HG03342 (cell line): ENCODE data around the gene UBE2J2.
A peak's percentile ranks its signal among the peaks of the same experiment; 100 is the strongest.

Source experiments
- ATAC-seq: cut with Tn5 transposase; IDR thresholded peaks from one replicate; pipeline ENCODE4 v1.9.1; 2021; ENCODE audit warnings: mild to moderate bottlenecking, moderate library complexity; ENCODE audit not compliant: unreplicated experiment

Gene UBE2J2

DNA sequence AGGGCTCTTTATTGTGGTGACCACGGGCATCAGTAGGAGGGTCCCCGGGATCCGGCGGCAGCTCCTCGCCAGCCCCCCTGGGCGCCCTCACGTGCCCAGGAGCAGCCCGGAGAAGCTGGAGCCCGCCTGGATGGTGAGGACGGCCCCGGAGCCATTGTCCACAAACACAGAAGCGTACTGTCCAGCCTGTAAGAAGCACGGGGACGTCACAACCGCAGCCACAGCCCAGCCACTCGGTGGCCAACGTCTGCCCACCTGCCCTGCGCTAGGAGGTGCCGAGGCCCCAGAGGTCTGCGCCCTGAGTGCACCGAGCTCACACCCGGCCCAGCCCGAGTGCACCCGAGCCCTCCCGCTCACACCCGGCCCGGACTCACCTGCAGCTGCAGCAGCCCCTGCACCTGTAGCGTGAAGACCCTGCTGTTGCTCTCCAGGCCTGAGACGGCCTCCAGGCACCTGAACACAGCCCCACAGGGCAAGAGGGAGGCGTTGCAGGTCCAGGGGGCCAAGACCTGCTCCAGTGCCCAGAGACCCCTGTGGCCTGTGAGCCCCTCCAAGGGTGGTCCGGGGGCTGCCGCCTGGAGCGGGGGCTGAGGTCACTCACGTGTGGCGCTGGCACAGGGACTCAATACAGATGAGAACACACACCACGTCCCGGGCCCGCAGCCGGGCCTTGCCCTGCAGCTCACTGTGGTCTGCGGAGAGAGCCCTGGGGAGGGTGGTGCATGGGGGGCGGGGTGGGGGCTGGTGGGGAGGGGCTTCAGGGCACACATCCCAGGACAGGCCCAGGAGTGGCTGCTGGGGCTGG, 31.0 kb downstream of the UBE2J2 start:
- no peak for ATAC-seq

DNA sequence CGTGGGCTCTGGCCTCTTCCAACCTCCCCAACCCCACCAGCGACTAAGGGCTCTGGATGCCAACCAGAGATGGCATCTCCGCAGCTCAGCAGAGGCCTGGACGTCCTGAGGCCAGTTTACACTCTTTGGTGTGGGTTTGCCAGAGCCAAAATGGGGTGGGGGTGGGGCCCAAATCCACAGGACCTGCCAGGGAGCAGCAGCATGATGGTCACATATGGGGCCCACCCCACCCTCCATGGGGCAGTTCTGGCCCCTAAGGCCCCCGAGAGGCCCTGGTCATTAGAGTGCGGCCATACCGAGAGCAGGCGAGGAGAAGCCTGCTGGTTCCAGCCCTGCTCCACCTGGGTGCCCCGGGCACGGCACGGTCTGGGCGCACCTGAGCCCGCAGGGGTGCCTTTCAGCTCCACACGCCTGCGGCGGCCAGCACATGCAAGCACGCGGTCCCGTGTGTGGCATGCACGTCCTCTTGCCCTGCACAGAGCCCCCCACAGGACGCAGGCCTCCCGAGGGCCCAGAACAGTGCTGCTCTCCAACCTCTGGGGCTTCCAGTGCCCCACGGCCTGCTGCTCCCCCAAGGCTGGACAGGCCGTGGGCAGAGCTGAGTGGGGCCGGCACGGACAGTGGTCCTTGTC, 31.9 kb downstream of the UBE2J2 start:
- ATAC-seq, result no peak

DNA sequence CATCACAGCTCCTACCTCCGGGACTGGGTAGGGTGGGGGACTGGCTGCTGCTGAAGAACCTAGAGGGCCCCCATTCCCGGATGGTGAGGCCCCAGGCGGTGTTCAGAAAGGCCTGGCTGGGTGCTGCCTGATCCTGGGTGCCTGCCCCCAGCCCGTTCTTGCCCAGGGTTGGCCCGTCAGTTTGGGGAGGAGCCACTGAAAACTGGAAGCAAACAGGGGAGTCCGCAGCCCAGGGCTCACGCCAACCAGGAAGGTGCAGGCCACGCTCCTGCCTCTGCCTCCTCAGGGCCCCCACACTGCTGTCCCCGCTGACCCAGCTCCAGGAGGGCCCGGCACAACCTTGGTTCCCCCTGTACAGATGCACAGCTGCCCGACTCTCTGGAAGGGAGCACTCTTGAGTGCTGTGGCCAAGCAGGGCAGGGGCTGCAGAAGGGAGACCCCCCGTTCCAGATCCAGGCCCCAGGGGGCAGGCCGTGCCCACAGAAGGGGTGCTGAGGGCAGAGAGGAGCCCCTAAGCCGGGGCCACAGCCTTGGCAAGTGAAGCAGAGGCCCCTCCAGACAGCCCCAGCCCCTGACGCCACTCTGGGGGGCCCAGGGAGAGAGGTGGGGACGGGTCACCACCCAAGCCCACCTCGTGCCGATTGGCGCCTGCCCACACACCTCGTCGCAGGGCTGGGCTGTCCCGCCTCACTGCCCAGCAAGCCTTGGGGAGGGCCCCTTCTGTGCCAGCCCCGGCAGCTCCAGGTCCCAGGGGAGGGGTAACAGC, 32.6 kb downstream of the UBE2J2 start:
- ATAC-seq, result no peak

DNA sequence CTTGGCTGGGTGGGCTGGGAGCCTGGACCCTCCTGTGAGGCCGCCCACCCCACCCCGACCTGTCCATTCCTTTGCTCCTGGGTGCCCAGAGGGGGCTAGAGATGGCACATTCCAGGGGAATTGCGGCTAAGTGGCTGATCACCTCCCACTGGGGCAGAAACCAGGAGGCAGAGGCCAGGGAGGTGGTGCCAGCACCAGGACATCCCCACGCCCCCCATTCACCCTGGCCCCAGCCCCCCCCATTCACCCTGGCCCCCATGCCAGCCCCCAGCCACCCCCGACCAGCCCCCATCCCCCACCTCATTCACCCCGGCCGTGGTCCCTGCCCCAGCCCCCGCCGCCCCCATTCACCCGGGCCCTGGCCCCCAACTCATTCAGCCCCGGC, 33.3 kb downstream of the UBE2J2 start:
- ATAC-seq, result no peak

DNA sequence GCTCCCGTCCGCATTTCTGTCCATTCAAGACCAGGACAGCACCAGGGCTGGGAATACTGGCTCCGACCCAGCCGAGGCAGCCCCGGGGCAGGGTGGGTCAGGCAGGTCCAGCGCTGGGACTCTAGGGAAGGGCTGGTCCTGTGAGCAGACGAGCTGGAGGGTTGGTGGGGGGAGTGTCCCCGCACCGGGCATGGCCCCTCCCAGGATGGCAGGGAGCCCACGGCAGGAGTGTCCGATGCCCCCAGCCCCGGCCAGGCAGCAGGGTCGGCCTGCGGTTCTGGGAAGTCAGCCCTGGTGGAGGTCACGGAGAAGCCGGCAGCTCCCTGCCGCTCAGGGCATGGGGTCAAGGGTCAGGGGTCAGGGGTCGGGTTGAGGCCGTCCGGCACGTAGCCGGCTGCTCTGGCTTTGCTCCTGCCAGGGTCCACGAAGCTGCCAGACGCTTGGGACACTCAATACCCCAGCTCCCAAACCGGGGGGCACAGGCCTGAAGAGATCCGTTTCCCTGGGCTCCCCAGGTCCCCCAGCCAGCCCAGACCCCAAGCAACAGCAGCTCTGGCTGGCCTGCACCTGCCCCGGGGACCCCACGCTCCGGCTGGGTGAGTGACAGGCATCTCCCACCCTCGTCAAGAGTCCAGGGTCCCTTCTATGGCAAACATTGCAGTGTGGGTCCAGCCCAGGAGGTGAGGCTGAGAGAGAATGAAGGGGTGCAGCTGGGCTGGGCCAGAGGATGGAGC, 33.9 kb downstream of the UBE2J2 start:
- no peak for ATAC-seq

DNA sequence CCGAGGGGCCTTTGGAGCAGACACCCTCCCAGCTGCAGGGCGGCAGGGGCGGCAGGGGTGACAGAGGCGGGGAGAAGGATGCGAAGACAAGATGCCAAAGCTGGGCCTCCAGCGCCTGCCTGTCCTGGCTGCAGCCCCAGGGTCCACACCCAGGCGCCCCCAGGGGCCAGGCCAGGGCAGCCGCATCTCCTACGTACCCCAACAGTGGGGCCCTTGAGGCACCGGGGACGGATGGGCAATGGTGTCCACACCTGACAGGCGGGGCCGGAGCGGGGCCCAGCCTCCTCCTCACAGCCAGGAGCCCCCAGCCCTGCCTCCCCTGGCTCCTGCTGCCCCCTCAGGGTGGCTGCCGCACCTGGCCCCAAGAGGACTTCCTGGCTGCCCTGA, 34.4 kb downstream of the UBE2J2 start:
- ATAC-seq, result no peak

DNA sequence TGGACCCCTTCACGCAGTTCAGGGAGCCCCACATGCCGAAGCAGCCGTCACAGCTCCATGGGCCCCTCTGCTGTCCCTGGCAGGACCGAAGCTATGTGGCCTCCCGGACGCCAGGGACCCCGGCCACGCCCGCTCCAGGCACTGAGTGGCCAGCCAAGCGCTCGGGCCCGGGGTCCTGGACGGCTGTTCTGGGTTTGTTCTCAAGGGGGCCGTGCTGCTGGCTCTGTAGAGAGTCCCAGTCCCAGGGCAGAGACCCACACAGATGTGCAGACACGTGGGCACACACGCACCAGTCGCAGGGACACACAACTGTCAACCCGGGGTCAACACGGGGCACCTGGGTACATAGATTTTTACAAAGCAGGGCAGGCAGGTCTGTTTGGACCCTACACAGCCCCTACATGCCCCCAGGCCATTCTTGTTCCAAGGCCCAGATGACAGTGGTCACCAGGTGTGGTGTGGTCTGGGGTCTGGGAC, 34.9 kb downstream of the UBE2J2 start:
- ATAC-seq, result no peak

DNA sequence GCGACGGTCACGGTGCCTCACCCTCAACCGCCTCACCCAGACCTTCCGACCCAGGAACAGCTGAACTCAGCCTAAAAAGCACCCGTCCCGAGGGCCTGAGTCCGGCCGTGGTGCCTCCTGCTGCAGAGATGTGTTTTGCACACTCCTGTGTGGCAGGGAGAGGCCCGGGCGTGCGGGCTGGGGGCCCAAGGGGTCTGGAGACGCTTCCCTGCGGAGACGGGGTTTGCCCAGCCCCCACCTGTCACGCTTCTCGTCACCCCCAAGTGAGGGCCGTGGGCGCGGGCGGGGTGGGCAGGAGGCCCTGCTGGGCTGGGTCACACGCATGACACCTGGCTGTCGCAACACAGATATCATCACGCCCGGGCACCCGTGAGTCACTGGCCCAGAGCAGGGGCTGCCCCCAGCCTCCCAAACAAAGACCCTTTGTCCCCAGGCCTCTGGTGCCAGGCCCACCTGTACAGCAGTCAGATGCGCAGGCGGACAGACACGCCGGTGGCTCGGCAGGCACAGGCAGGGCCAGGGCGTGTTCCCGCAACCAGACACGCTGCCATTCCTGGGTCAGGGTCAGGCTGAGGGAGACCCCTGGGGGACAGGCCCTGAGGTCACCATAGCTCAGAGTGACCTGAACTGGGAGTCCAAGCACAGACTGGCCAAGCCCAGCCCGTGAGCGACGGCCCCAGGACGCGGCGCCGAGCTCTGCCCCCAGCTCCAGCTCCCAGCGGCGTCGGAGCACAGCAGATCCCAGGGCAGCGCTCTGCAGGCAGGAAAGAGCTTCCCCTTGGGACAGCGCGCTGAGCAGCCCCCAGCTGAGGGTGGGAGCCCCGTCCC, 35.6 kb downstream of the UBE2J2 start:
- no peak for ATAC-seq

DNA sequence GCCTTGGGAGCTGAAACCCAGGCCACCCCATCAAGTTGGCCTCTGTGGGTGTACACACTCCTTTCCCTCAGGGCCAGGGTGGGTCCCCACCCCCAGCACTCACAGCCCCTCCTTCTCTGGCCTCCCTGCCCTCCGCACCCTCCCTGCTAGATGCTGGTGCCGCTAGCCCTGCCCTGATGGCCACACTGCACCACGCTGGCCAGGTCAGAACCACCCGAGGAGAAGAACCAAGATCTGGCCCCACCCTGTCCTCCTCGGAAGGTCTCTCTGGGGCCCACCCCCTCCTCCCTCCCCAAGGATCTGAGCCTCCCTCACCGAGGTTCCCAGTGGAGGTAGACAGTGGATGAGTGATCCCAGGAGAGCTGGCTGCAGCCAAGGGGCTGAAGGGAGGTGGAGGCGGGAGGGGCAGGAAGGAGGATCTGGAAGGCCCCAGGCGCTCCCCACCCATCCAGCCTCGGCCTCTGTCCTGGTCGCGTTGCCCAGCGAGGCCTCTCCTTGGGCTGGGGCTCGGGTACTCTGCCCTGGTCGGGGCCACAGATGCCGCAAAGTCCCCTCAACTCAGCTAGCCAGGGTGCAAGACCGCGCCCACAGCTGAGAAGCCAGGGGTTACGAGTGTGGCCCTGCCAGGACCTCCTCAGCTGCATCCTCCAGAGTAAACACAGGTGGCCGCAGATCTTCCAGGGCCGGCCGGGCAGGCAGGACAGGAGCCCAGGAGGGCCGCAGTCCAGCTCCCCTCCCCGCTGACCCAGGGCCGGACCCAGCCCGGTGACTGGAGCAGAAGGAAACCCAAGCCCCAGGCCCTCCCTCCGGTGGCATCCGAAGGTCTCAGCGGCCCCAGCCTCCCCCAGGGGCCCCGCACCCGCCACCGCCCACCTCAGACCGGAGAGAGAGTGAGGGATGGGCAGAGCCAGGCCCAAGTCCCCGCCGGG, 36.4 kb downstream of the UBE2J2 start:
- ATAC-seq, result no peak

DNA sequence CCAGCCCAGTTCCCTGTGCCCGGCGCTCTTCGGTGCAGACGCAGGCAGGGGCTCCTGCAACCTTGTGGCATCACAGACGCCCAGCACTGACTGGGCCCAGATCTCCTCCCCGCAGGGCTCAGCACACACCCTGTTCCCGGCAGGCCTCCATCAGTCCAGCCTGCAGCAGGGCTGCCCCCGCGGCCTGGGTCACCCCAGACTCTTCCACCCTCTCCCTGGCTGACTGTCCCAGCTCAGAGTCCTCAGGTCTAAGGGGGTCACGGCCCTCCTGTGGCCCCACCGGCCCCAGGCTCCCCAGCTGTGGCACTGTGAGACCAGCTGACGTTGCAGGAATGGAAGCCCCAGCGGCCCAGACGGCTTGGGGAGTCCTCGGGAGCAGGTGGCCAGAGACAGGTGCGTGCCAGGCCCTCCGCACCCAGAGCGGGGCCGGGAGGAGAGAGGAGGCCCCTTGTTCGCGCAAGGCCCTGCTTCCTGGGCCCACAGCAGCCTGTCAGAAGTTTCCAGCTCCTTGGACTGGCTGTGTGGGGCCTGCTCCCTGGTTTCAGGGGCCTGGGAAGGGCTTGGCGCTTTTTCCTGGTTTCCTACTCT, 37.4 kb downstream of the UBE2J2 start:
- no peak for ATAC-seq

DNA sequence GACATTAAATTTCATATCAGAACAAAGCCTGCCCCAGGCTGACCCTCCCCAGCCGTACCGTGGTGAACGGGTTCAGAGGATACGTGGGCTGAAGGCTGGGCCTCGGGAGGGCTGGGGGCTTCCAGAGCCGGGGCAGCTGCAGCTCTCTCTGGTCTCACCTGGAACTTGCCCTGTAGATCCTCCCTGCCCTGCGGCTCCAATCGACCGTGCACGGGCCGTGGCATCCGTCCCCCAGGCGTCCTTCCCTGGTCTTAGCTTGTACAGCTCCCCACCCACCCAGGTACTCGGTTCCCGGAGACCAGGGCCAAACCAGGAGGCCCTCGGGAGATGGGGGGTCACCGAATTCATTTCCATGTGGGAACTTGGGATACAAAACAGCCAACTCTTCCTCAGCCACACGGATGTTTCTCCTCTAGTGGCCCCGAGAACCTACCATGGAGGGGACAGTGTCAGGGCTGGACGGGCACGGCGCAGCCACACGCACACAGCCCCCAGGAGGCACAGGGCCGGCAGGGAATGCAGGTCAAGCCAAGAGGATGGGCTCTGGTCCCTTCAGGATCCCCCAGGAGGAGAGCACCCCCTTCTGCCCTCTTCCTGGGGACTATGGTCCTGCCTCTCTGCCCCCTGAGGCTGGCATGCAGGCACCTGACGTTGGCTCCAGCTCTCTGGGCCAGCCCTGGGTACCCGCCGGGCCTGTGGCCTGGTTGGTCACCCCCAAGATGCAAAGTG, 38.5 kb downstream of the UBE2J2 start:
- ATAC-seq, result no peak

DNA sequence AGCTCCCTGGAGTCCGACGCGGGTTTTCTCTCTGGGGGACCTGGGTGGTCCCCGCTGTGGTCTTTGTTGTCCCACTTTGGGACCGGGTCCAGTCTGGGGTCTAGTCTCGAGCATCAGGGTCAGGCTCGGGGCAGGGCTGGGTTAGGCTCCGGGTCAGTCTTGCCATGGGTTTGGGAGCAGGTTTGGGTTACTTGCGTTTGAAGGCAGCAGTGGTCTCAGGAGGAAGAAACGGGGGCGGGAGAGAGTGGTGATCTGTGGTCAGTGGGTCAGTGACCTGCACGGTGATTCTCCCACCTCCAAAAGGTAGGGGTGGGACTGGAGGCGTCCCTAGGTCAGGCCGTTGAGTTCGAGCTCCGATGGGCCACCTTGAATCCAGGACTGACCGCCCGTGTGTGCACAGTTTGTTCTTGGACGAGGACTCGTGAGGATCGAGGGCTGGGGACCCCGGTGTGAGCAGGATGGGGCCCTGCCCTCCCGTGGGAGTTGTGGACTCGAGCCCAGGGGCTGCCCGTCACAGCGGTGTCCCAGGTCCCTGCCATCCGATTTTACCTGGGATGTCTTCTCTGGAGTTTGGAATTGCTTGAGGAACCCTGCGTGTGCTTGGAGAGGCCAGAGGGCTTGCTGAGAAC, 39.4 kb downstream of the UBE2J2 start:
- ATAC-seq, result no peak

DNA sequence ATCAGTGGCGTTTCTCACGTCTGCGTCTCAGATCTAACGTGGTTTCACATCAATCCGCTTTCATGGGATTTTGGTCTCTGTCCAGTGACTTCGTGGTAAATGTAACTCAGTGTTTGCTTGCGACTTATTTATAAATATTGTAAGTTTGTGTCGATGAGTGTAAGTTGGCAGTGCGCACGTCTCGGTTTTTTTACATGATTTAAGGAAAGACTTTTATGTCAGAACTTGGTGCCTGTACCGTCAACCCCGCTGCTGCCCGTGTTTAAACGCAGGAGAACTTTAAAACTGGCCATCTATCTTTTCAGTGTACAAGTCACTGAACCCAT, 40.1 kb downstream of the UBE2J2 start:
- ATAC-seq, result no peak

DNA sequence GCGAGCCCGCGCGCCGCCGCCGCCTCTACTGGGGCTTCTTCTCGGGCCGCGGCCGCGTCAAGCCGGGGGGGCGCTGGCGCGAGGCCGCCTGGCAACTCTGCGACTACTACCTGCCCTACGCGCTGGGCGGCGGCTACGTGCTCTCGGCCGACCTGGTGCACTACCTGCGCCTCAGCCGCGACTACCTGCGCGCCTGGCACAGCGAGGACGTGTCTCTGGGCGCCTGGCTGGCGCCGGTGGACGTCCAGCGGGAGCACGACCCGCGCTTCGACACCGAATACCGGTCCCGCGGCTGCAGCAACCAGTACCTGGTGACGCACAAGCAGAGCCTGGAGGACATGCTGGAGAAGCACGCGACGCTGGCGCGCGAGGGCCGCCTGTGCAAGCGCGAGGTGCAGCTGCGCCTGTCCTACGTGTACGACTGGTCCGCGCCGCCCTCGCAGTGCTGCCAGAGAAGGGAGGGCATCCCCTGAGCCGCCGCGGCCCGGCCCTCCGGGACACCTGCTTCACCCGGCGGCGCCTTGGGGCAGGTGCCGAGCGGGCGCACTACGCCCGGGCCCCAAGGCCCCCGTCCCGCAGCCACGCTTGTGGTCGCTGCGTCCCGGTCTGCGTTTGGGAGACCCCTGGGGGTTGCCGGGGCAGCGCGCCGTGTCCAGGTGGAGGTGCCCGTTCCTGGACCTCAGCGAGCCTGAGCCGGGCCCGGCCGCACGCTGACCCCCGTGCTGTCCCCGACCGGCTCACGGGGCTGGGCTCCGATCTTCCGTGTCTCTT, 40.7 kb downstream of the UBE2J2 start:
- ATAC-seq, result no peak

DNA sequence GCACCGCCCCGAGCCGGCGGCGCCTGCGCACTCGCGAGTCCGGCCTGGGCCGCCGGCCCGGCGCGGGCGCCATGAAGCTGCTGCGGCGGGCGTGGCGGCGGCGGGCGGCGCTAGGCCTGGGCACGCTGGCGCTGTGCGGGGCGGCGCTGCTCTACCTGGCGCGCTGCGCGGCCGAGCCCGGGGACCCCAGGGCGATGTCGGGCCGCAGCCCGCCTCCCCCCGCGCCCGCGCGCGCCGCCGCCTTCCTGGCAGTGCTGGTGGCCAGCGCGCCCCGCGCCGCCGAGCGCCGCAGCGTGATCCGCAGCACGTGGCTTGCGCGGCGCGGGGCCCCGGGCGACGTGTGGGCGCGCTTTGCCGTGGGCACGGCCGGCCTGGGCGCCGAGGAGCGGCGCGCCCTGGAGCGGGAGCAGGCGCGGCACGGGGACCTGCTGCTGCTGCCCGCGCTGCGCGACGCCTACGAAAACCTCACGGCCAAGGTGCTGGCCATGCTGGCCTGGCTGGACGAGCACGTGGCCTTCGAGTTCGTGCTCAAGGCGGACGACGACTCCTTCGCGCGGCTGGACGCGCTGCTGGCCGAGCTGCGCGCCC, 41.4 kb downstream of the UBE2J2 start, which contains the start of gene B3GALT6:
TSS of gene B3GALT6 (plus strand) at position 30 of the 588 bp plus-strand sequence. CDS start at position 72, 42 bp downstream.
- ATAC-seq, result no peak

DNA sequence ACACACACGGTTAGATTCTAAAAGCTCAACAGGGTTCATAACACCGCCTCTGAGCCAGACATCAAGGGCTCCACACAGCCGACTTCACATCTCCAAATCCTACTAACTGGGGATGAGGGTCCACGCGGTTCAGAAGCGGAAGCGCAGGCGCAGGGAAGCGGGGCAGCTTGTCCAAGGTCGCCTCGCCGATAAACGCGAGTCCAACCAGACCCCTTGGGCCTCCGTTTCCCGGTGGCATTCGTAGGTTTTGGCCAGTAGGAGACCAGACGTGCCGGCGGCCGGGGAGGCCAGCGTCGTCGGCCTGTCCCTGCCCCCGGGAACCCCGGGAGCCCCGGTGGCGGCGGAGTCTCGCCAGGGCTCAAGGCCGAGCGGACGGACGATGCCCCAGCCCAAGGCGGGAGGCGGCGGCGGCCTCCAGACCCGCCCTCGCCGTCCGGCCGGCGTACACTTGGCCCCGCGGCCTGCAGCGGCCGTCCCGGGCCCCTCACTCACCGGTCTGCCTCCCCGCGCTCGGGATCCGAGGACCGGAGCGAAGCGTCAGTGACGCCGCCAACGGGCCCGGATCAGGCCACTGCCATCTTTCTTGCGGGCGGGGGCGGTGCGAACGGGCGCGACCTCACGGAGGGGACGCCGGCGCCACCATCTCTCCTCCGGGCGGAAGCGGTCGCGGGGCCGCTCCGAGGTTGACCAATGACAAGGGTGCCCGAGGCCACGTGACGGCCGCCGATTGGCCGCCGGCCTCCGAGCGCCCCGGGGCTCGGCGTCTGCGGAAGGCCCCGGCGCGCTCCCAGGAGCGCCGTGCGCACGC, 42.0 kb downstream of the UBE2J2 start, which contains the start of gene SDF4:
TSS of gene SDF4 (minus strand) at position 602 of the 808 bp plus-strand sequence. CDS start 3,229 bp downstream, outside the sequence.
- peak; percentile 92 for ATAC-seq
